Measurements from ENCODE around the gene PTPRF.

Gene PTPRF

GRCh38 chr1:43577655-43578542, 47.2 kb downstream of the PTPRF start:
- Histone ChIP-seq H3K4me3 (ENCODE audit: low read depth in 1 of 2, low read length in 1 of 2) (no peak overlapping the region), H3K4me1 (ENCODE audit: control insufficient read depth in 1 of 2, insufficient read depth in 1 of 2, low read depth in 1 of 2, low read length in 1 of 2) (no peaks in the 10 kb centered on the region), H3K9me3 (no peaks in the 10 kb centered on the region), H3K27me3 (no peaks in the 10 kb centered on the region), H3K36me3 (no peaks in the 10 kb centered on the region), H3K27ac (no peak overlapping the region)
- TF ChIP-seq CTCF (IDR thresholded peaks at IDR 0.05) = no peak

GRCh38 chr1:43580039-43580438, 49.4 kb downstream of the PTPRF start:
- no peak overlapping the region for H3K27ac ChIP-seq
- no peaks in the 10 kb centered on the region for H3K4me1 ChIP-seq (ENCODE audit: control insufficient read depth in 1 of 2, insufficient read depth in 1 of 2, low read depth in 1 of 2, low read length in 1 of 2)

GRCh38 chr1:43582162-43582566, 51.5 kb downstream of the PTPRF start:
- Histone ChIP-seq H3K36me3 (no peaks in the 10 kb centered on the region), H3K4me3 (ENCODE audit: low read depth in 1 of 2, low read length in 1 of 2) (no peak overlapping the region), H3K4me1 (ENCODE audit: control insufficient read depth in 1 of 2, insufficient read depth in 1 of 2, low read depth in 1 of 2, low read length in 1 of 2) (no peaks in the 10 kb centered on the region), H3K27me3 (no peaks in the 10 kb centered on the region), H3K9me3 (no peaks in the 10 kb centered on the region), H3K27ac (no peak overlapping the region)
- TF ChIP-seq CTCF (IDR thresholded peaks at IDR 0.05) = no peak

More at GRCh38 chr1:43580039-43580438, 49.4 kb downstream of the PTPRF start:
- H3K36me3 ChIP-seq = no peaks in the 10 kb centered on the region
- H3K9me3 ChIP-seq = no peaks in the 10 kb centered on the region
- no peak overlapping the region for H3K4me3 ChIP-seq (ENCODE audit: low read depth in 1 of 2, low read length in 1 of 2)
- TF ChIP-seq CTCF (IDR thresholded peaks at IDR 0.05) = no peak
- no peaks in the 10 kb centered on the region for H3K27me3 ChIP-seq

GRCh38 chr1:43583058-43583457, 52.4 kb downstream of the PTPRF start:
- no peak for TF ChIP-seq CTCF (IDR thresholded peaks at IDR 0.05)
- H3K27me3 ChIP-seq = no peaks in the 10 kb centered on the region
- no peaks in the 10 kb centered on the region for H3K36me3 ChIP-seq
- H3K9me3 ChIP-seq = no peaks in the 10 kb centered on the region
- no peaks in the 10 kb centered on the region for H3K4me1 ChIP-seq (ENCODE audit: control insufficient read depth in 1 of 2, insufficient read depth in 1 of 2, low read depth in 1 of 2, low read length in 1 of 2)
- H3K4me3 ChIP-seq (ENCODE audit: low read depth in 1 of 2, low read length in 1 of 2) = no peak overlapping the region
- H3K27ac ChIP-seq = no peak overlapping the region

- TF ChIP-seq CTCF (IDR thresholded peaks at IDR 0.05) = no peak
- Histone ChIP-seq H3K27me3 (no peaks in the 10 kb centered on the region), H3K4me1 (ENCODE audit: control insufficient read depth in 1 of 2, insufficient read depth in 1 of 2, low read depth in 1 of 2, low read length in 1 of 2) (no peaks in the 10 kb centered on the region), H3K9me3 (no peaks in the 10 kb centered on the region), H3K4me3 (ENCODE audit: low read depth in 1 of 2, low read length in 1 of 2) (no peak overlapping the region), H3K27ac (no peak overlapping the region), H3K36me3 (no peaks in the 10 kb centered on the region)
These were observed 53.5 kb downstream of the PTPRF start for GRCh38 chr1:43584204-43584603.
